Measurements from ENCODE around the gene LMX1B.
"Not testable (repeated sequence)": the region's sequence is repeated elsewhere in the genome, so short reads cannot be mapped to it uniquely, and the experiment has no call there.

The LMX1B gene

GRCh38 chr9:126650404-126651341 lies 36.9 kb downstream of the LMX1B start:
- H3K9me3 Mint-ChIP-seq: no peaks in the 10 kb centered on the region
- H3K4me1 Mint-ChIP-seq: no peaks in the 10 kb centered on the region
- no peak overlapping the region for H3K27ac Mint-ChIP-seq
- peaks cover 100% of the 10 kb centered on the region for H3K27me3 Mint-ChIP-seq
- DNase-seq (no peak), ATAC-seq (no peak)
- H3K4me3 Mint-ChIP-seq: no peak overlapping the region

GRCh38 chr9:126652140-126652582 lies 38.4 kb downstream of the LMX1B start:
- H3K27ac Mint-ChIP-seq: no peak overlapping the region
- H3K4me3 Mint-ChIP-seq: no peak overlapping the region
- ATAC-seq: no peak
- peaks cover 99% of the 10 kb centered on the region for H3K27me3 Mint-ChIP-seq
- no peak for DNase-seq
- H3K4me1 Mint-ChIP-seq: no peaks in the 10 kb centered on the region
- no peaks in the 10 kb centered on the region for H3K9me3 Mint-ChIP-seq

- Mint-ChIP-seq H3K4me1 (no peaks in the 10 kb centered on the region), H3K9me3 (no peaks in the 10 kb centered on the region), H3K4me3 (no peak overlapping the region), H3K27me3 (peaks cover 90% of the 10 kb centered on the region), H3K27ac (no peak overlapping the region)
- DNase-seq (no peak), ATAC-seq (no peak)
Observed at GRCh38 chr9:126654124-126654523, 40.4 kb downstream of the LMX1B start.

- H3K4me3 Mint-ChIP-seq, H3K4me1 Mint-ChIP-seq, ATAC-seq, H3K9me3 Mint-ChIP-seq, H3K27ac Mint-ChIP-seq, DNase-seq: not testable (repeated sequence)
- H3K27me3 Mint-ChIP-seq: peaks cover 69% of the 10 kb centered on the region
Observed at GRCh38 chr9:126656214-126656613, 42.5 kb downstream of the LMX1B start.

GRCh38 chr9:126658201-126658825 lies 44.6 kb downstream of the LMX1B start:
- H3K4me3 Mint-ChIP-seq: no peak overlapping the region
- H3K27ac Mint-ChIP-seq: no peak overlapping the region
- H3K9me3 Mint-ChIP-seq: no peaks in the 10 kb centered on the region
- DNase-seq: no peak
- H3K4me1 Mint-ChIP-seq: no peaks in the 10 kb centered on the region
- ATAC-seq: no peak
- peaks cover 62% of the 10 kb centered on the region for H3K27me3 Mint-ChIP-seq

GRCh38 chr9:126658956-126659555 lies 45.3 kb downstream of the LMX1B start:
- ATAC-seq: no peak
- H3K4me3 Mint-ChIP-seq: no peak overlapping the region
- DNase-seq: no peak
- H3K27me3 Mint-ChIP-seq: peaks cover 55% of the 10 kb centered on the region
- H3K27ac Mint-ChIP-seq: no peak overlapping the region
- no peaks in the 10 kb centered on the region for H3K4me1 Mint-ChIP-seq
- no peaks in the 10 kb centered on the region for H3K9me3 Mint-ChIP-seq

- Mint-ChIP-seq H3K27ac (no peak overlapping the region), H3K4me3 (no peak overlapping the region), H3K9me3 (no peaks in the 10 kb centered on the region), H3K27me3 (peaks cover 34% of the 10 kb centered on the region), H3K4me1 (peaks cover 12% of the 10 kb centered on the region)
- no peak for DNase-seq
- ATAC-seq: peak; percentile 32
Observed at GRCh38 chr9:126661122-126661520, 47.4 kb downstream of the LMX1B start.

GRCh38 chr9:126661521-126662251 lies 48.0 kb downstream of the LMX1B start:
- Mint-ChIP-seq H3K4me3 (no peak overlapping the region), H3K27ac (no peak overlapping the region), H3K4me1 (peaks cover 18% of the 10 kb centered on the region), H3K9me3 (no peaks in the 10 kb centered on the region), H3K27me3 (peaks cover 29% of the 10 kb centered on the region)
- DNase-seq: no peak
- ATAC-seq: no peak

GRCh38 chr9:126663661-126664072 lies 49.9 kb downstream of the LMX1B start:
- no peaks in the 10 kb centered on the region for H3K9me3 Mint-ChIP-seq
- peaks cover 19% of the 10 kb centered on the region for H3K4me1 Mint-ChIP-seq
- no peak overlapping the region for H3K4me3 Mint-ChIP-seq
- ATAC-seq (no peak), DNase-seq (no peak)
- no peak overlapping the region for H3K27ac Mint-ChIP-seq
- peaks cover 14% of the 10 kb centered on the region for H3K27me3 Mint-ChIP-seq

GRCh38 chr9:126664900-126665643 lies 51.3 kb downstream of the LMX1B start:
- Mint-ChIP-seq H3K27ac (no peak overlapping the region), H3K4me3 (no peak overlapping the region), H3K4me1 (peaks cover 19% of the 10 kb centered on the region), H3K9me3 (no peaks in the 10 kb centered on the region), H3K27me3 (peaks cover 14% of the 10 kb centered on the region)
- ATAC-seq (no peak), DNase-seq (no peak)

GRCh38 chr9:126665644-126666035 lies 51.9 kb downstream of the LMX1B start:
- Mint-ChIP-seq H3K9me3 (no peaks in the 10 kb centered on the region), H3K27me3 (peaks cover 14% of the 10 kb centered on the region), H3K4me1 (peaks cover 19% of the 10 kb centered on the region), H3K27ac (no peak overlapping the region), H3K4me3 (no peak overlapping the region)
- no peak for ATAC-seq
- no peak for DNase-seq

- ATAC-seq: no peak
- Mint-ChIP-seq H3K4me3 (no peak overlapping the region), H3K4me1 (peaks cover 19% of the 10 kb centered on the region), H3K27ac (no peak overlapping the region), H3K27me3 (peaks cover 14% of the 10 kb centered on the region), H3K9me3 (no peaks in the 10 kb centered on the region)
- no peak for DNase-seq
Observed at GRCh38 chr9:126666155-126666803, 52.6 kb downstream of the LMX1B start.

GRCh38 chr9:126667190-126668055 lies 53.7 kb downstream of the LMX1B start:
- Mint-ChIP-seq H3K27me3 (peaks cover 17% of the 10 kb centered on the region), H3K9me3 (no peaks in the 10 kb centered on the region), H3K27ac (no peak overlapping the region), H3K4me1 (peaks cover 19% of the 10 kb centered on the region), H3K4me3 (no peak overlapping the region)
- no peak for ATAC-seq
- no peak for DNase-seq

- DNase-seq (no peak), ATAC-seq (no peak)
- peaks cover 17% of the 10 kb centered on the region for H3K27me3 Mint-ChIP-seq
- no peaks in the 10 kb centered on the region for H3K9me3 Mint-ChIP-seq
- H3K4me1 Mint-ChIP-seq: peaks cover 19% of the 10 kb centered on the region
- H3K4me3 Mint-ChIP-seq: no peak overlapping the region
- H3K27ac Mint-ChIP-seq: no peak overlapping the region
Observed at GRCh38 chr9:126668058-126668457, 54.3 kb downstream of the LMX1B start.
